Adipose tissue (tissue), 3 donors: ENCODE results near the gene PRKAR1B. TPM values are rescaled to one million over a fixed set of nuclear protein-coding genes. Genes with fewer than 3 reads are reported as not detected.

Experiments
- H3K27ac ChIP-seq: one replicate; pipeline ENCODE4 v1.5.1; 2013; ENCODE audit warnings: low read depth, low read length
- WGBS, 3 donors: extraction: QIAGEN DNeasy Blood & Tissue Kit; methylation state at CpG; one replicate each; pipeline ENCODE4 v1.1.7; 2013; 5-methylcytosine and 5-hydroxymethylcytosine counted together
- polyA plus RNA-seq, 3 donors: library from polyadenylated mRNA; stranded (reverse); fragments of 200-250 nt; gene quantifications; one replicate each; pipeline ENCODE4 v1.2.3, GENCODE V29; 2013
- donor health status: healthy with polysubstance abuse.
- donor health status: Bipolar disorder and iron deficiency.
- donor health status: healthy.

Gene PRKAR1B
- polyA plus RNA-seq, 3 donors = 4.0 to 10.2 (median 10.1) TPM

- H3K27ac ChIP-seq = no peak overlapping the region
- WGBS, 3 donors = 97 to 99% (median 98%) methylated on average over 19 of the region's 19 CpGs
Observed at GRCh38 chr7:683526-684205, 43.4 kb downstream of the PRKAR1B start.

GRCh38 chr7:682810-683209 lies 44.3 kb downstream of the PRKAR1B start:
- H3K27ac ChIP-seq = no peak overlapping the region
- 93 to 96% (median 95%) methylated on average over 11 of the region's 11 CpGs for WGBS, 3 donors

- 95 to 96% (median 96%) methylated on average over 13 of the region's 13 CpGs for WGBS, 3 donors
- H3K27ac ChIP-seq = no peak overlapping the region
Observed at GRCh38 chr7:681551-682307, 45.4 kb downstream of the PRKAR1B start.

GRCh38 chr7:680411-681127 lies 46.5 kb downstream of the PRKAR1B start:
- 96 to 98% (median 97%) methylated on average over 25 of the region's 25 CpGs for WGBS, 3 donors
- H3K27ac ChIP-seq = no peak overlapping the region

- 91 to 96% (median 95%) methylated on average over 20 to 23 of the region's 23 CpGs for WGBS, 3 donors
- H3K27ac ChIP-seq = no peak overlapping the region
Observed at GRCh38 chr7:676972-677385, 50.1 kb downstream of the PRKAR1B start.

- H3K27ac ChIP-seq = no peak overlapping the region
- 94 to 97% (median 96%) methylated on average over 38 to 40 of the region's 40 CpGs for WGBS, 3 donors
Observed at GRCh38 chr7:676246-676971, 50.7 kb downstream of the PRKAR1B start.

GRCh38 chr7:674454-675410 lies 52.3 kb downstream of the PRKAR1B start:
- 86 to 93% (median 87%) methylated on average over 16 of the region's 16 CpGs for WGBS, 3 donors
- H3K27ac ChIP-seq = no peak overlapping the region

- WGBS, 3 donors = 95 to 98% (median 98%) methylated on average over 13 of the region's 13 CpGs
- no peak overlapping the region for H3K27ac ChIP-seq
Observed at GRCh38 chr7:673681-674453, 53.2 kb downstream of the PRKAR1B start.

- 87 to 95% (median 94%) methylated on average over 8 of the region's 8 CpGs for WGBS, 3 donors
- H3K27ac ChIP-seq = no peak overlapping the region
Observed at GRCh38 chr7:672891-673290, 54.2 kb downstream of the PRKAR1B start.

- H3K27ac ChIP-seq = no peak overlapping the region
- WGBS, 3 donors = 90 to 93% (median 92%) methylated on average over 10 of the region's 10 CpGs
Observed at GRCh38 chr7:671415-672042, 55.6 kb downstream of the PRKAR1B start.

GRCh38 chr7:670501-671390 lies 56.3 kb downstream of the PRKAR1B start:
- WGBS, 3 donors = 94 to 97% (median 95%) methylated on average over 52 to 54 of the region's 54 CpGs
- no peak overlapping the region for H3K27ac ChIP-seq

GRCh38 chr7:668958-669357 lies 58.1 kb downstream of the PRKAR1B start:
- 81 to 88% (median 86%) methylated on average over 4 of the region's 4 CpGs for WGBS, 3 donors
- H3K27ac ChIP-seq = no peak overlapping the region

- no peak overlapping the region for H3K27ac ChIP-seq
- 12 to 76% (median 16%) methylated on average over 16 of the region's 16 CpGs for WGBS, 3 donors
Observed at GRCh38 chr7:668139-668931, 58.7 kb downstream of the PRKAR1B start.

GRCh38 chr7:666454-667292 lies 60.4 kb downstream of the PRKAR1B start:
- WGBS, 3 donors = 96 to 98% (median 97%) methylated on average over 7 of the region's 7 CpGs
- H3K27ac ChIP-seq = no peak overlapping the region
